Ovary (tissue), 3 donors: ENCODE results near the gene ACSF2.

Experiments used
- EP300 ChIP-seq: sonication (generic); formaldehyde crosslinking; IDR thresholded peaks from one replicate; pipeline ENCODE4 v1.6.1; 2017; ENCODE audit warnings: antibody characterized with exemption
- POLR2A ChIP-seq: fragments of 450-650 bp; IDR thresholded peaks from one replicate; pipeline ENCODE4 v1.6.1; 2017; ENCODE audit warnings: antibody characterized with exemption, mild to moderate bottlenecking, moderate library complexity
- TF ChIP-seq, protein P1 (sequence below), 3 donors: fragments of 450-650 bp in 2 of 3; fragments of 200-600 bp in 1 of 3; IDR thresholded peaks; one replicate each; pipeline versions ENCODE4 v1.5.1 to v1.8.0; 2016 to 2022; ENCODE audit warnings: antibody characterized with exemption in 3 of 3, mild to moderate bottlenecking in 1 of 3
- donor health status: DM: no; HTN: no; CAD: no.

DNA sequence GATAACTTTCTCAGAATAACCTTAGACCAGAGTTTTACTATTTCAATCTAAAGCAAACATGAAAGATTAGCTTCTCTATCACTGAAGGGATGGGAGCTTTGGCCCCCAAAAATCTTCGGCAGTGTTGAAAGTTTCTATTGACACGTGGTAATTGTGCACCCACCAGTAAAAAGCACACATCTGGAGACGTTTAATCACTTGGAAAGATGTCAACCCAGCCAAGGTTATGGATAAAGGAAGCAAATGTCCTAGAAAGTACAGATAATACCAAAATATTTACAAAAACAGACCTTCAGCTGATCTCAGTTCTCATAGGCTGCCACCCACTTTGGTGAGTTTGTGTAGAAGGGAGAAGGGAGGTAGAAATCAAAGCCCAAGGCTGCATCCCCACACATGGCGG lies 87.5 kb downstream of the ACSF2 start:
- TF ChIP-seq POLR2A: no peak
- TF ChIP-seq EP300: no peak
- TF ChIP-seq, protein P1, sequence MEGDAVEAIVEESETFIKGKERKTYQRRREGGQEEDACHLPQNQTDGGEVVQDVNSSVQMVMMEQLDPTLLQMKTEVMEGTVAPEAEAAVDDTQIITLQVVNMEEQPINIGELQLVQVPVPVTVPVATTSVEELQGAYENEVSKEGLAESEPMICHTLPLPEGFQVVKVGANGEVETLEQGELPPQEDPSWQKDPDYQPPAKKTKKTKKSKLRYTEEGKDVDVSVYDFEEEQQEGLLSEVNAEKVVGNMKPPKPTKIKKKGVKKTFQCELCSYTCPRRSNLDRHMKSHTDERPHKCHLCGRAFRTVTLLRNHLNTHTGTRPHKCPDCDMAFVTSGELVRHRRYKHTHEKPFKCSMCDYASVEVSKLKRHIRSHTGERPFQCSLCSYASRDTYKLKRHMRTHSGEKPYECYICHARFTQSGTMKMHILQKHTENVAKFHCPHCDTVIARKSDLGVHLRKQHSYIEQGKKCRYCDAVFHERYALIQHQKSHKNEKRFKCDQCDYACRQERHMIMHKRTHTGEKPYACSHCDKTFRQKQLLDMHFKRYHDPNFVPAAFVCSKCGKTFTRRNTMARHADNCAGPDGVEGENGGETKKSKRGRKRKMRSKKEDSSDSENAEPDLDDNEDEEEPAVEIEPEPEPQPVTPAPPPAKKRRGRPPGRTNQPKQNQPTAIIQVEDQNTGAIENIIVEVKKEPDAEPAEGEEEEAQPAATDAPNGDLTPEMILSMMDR (IDR thresholded peaks at IDR 0.05): no peak
